ENCODE measurements around the gene TM9SF2.

DNA sequence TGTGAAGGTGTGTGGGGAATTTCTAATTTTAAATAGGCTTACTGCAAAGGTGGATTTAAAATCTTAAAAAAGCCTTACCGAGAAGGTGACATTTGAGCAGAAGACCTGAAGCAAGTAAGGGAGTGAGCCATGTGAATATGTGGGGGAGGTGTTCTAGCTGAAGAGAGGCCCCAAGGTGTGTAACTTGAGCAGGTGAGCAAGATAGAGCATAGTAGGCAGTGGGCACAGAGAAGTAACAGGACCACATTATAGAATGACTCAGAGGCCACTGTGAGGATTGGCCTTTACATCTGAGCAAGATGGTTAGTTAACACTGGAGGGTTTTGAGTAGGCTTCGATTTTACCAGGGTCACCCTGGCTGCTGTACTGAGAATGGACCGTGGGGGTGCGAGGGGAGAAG, 22.6 kb downstream of the TM9SF2 start:
- TF ChIP-seq MTA3 (IDR thresholded peaks at IDR 0.05; ENCODE audit: borderline replicate concordance), result no peak
- TF ChIP-seq, protein P1, sequence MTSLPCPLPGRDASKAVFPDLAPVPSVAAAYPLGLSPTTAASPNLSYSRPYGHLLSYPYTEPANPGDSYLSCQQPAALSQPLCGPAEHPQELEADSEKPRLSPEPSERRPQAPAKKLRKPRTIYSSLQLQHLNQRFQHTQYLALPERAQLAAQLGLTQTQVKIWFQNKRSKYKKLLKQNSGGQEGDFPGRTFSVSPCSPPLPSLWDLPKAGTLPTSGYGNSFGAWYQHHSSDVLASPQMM (CRISPR knock-in tag; IDR thresholded peaks at IDR 0.05), result no peak
- TF ChIP-seq, protein P2, sequence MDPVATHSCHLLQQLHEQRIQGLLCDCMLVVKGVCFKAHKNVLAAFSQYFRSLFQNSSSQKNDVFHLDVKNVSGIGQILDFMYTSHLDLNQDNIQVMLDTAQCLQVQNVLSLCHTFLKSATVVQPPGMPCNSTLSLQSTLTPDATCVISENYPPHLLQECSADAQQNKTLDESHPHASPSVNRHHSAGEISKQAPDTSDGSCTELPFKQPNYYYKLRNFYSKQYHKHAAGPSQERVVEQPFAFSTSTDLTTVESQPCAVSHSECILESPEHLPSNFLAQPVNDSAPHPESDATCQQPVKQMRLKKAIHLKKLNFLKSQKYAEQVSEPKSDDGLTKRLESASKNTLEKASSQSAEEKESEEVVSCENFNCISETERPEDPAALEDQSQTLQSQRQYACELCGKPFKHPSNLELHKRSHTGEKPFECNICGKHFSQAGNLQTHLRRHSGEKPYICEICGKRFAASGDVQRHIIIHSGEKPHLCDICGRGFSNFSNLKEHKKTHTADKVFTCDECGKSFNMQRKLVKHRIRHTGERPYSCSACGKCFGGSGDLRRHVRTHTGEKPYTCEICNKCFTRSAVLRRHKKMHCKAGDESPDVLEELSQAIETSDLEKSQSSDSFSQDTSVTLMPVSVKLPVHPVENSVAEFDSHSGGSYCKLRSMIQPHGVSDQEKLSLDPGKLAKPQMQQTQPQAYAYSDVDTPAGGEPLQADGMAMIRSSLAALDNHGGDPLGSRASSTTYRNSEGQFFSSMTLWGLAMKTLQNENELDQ (CRISPR knock-in tag; IDR thresholded peaks at IDR 0.05; ENCODE audit: borderline replicate concordance), result no peak
- TF ChIP-seq JUN (IDR thresholded peaks at IDR 0.05; ENCODE audit: borderline replicate concordance, low read depth, low read length), result no peak
- no peak for TF ChIP-seq JUN (CRISPR knock-in tag; IDR thresholded peaks at IDR 0.05; ENCODE audit: borderline replicate concordance)
- TF ChIP-seq, protein P3, sequence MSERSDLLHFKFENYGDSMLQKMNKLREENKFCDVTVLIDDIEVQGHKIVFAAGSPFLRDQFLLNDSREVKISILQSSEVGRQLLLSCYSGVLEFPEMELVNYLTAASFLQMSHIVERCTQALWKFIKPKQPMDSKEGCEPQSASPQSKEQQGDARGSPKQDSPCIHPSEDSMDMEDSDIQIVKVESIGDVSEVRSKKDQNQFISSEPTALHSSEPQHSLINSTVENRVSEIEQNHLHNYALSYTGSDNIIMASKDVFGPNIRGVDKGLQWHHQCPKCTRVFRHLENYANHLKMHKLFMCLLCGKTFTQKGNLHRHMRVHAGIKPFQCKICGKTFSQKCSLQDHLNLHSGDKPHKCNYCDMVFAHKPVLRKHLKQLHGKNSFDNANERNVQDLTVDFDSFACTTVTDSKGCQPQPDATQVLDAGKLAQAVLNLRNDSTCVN (CRISPR knock-in tag; IDR thresholded peaks at IDR 0.05), result no peak
- no peak for TF ChIP-seq HDAC6 (IDR thresholded peaks at IDR 0.05; ENCODE audit: low read depth, low read length)
- TF ChIP-seq, protein P4, sequence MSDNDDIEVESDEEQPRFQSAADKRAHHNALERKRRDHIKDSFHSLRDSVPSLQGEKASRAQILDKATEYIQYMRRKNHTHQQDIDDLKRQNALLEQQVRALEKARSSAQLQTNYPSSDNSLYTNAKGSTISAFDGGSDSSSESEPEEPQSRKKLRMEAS (CRISPR knock-in tag; IDR thresholded peaks at IDR 0.05), result no peak
- TF ChIP-seq, protein P5, sequence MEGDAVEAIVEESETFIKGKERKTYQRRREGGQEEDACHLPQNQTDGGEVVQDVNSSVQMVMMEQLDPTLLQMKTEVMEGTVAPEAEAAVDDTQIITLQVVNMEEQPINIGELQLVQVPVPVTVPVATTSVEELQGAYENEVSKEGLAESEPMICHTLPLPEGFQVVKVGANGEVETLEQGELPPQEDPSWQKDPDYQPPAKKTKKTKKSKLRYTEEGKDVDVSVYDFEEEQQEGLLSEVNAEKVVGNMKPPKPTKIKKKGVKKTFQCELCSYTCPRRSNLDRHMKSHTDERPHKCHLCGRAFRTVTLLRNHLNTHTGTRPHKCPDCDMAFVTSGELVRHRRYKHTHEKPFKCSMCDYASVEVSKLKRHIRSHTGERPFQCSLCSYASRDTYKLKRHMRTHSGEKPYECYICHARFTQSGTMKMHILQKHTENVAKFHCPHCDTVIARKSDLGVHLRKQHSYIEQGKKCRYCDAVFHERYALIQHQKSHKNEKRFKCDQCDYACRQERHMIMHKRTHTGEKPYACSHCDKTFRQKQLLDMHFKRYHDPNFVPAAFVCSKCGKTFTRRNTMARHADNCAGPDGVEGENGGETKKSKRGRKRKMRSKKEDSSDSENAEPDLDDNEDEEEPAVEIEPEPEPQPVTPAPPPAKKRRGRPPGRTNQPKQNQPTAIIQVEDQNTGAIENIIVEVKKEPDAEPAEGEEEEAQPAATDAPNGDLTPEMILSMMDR (IDR thresholded peaks at IDR 0.05 in 2 of 3, conservative IDR thresholded peaks at IDR 0.05 in 1 of 3; ENCODE audit: insufficient read depth in 2 of 3, low read depth in 1 of 3, low read length in 3 of 3), result no peak
- TF ChIP-seq ZZZ3 (IDR thresholded peaks at IDR 0.05), result no peak
- TF ChIP-seq EZH2 (IDR thresholded peaks at IDR 0.05; ENCODE audit: borderline replicate concordance, low read depth, low read length), result no peak
- no peak for TF ChIP-seq TCF7L2 (IDR thresholded peaks at IDR 0.05; ENCODE audit: low read depth, low read length)
- TF ChIP-seq, protein P6, sequence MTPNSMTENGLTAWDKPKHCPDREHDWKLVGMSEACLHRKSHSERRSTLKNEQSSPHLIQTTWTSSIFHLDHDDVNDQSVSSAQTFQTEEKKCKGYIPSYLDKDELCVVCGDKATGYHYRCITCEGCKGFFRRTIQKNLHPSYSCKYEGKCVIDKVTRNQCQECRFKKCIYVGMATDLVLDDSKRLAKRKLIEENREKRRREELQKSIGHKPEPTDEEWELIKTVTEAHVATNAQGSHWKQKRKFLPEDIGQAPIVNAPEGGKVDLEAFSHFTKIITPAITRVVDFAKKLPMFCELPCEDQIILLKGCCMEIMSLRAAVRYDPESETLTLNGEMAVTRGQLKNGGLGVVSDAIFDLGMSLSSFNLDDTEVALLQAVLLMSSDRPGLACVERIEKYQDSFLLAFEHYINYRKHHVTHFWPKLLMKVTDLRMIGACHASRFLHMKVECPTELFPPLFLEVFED (CRISPR knock-in tag; conservative IDR thresholded peaks at IDR 0.05), result no peak
